Breast epithelium (tissue), 4 donors: Measurements from ENCODE around the gene BMPER. TPM values are rescaled to one million over a fixed set of nuclear protein-coding genes. Genes with fewer than 3 reads are reported as not detected.

Experiments
- DNase-seq, 2 donors: peaks; one replicate each; pipeline ENCODE4 v3.0.0-alpha.2; 2019; ENCODE audit warnings: low spot score in 2 of 2
- H3K27ac ChIP-seq, 2 donors: fragments of 200-600 bp; sonication (generic) in 1 of 2; one replicate each; pipeline ENCODE4 v1.5.1; 2016 to 2019; ENCODE audit warnings: mild to moderate bottlenecking in 1 of 2
- H3K27me3 ChIP-seq, 2 donors: fragments of 200-600 bp; sonication (generic) in 1 of 2; one replicate each; pipeline versions ENCODE4 v1.5.1 to v1.6.0; 2017 to 2019; ENCODE audit warnings: control low read depth in 1 of 2, mild to moderate bottlenecking in 1 of 2
- H3K36me3 ChIP-seq: fragments of 200-600 bp; one replicate; pipeline ENCODE4 v1.5.1; 2019
- H3K4me1 ChIP-seq, 2 donors: fragments of 200-600 bp; sonication (generic); one replicate each; pipeline ENCODE4 v1.5.1; 2016 to 2019; ENCODE audit warnings: control low read depth in 1 of 2
- H3K4me3 ChIP-seq, 3 donors: fragments of 200-600 bp; sonication (generic); 1 replicate in 2 of 3; 2 replicates in 1 of 3; pipeline ENCODE4 v1.5.1; 2016 to 2019; ENCODE audit warnings: mild to moderate bottlenecking in 3 of 3, moderate library complexity in 2 of 3
- H3K9me3 ChIP-seq, 2 donors: fragments of 200-600 bp; sonication (generic) in 1 of 2; one replicate each; pipeline ENCODE4 v1.5.1; 2016 to 2019; ENCODE audit warnings: control low read depth in 1 of 2
- POLR2A ChIP-seq: fragments of 450-650 bp; IDR thresholded peaks from one replicate; pipeline ENCODE4 v1.6.1; 2016; ENCODE audit warnings: antibody characterized with exemption, mild to moderate bottlenecking, moderate library complexity
- POLR2AphosphoS5 ChIP-seq, 3 donors: sonication (generic); formaldehyde crosslinking; IDR thresholded peaks; one replicate each; pipeline ENCODE4 v1.6.1; 2017; ENCODE audit warnings: antibody characterized with exemption in 3 of 3
- intact Hi-C: fragments of 100-400 bp; cut with DNase I; formaldehyde crosslinking; loops from one replicate; pipeline ENCODE4 v1.15.1; 2023; ENCODE audit warnings: low total_unique reads
- total RNA-seq, 3 donors: library from RNA; depleted of rRNA; stranded (reverse); fragments of >200 nt; gene quantifications; one replicate each; pipeline ENCODE4 v1.1.0, GENCODE V29; 2016
- TF ChIP-seq, protein P1 (sequence below), 3 donors: fragments of 450-650 bp; IDR thresholded peaks; one replicate each; pipeline ENCODE4 v1.5.1; 2016 to 2017; ENCODE audit warnings: antibody characterized with exemption in 3 of 3, mild to moderate bottlenecking in 3 of 3, moderate library complexity in 3 of 3

The BMPER gene
- total RNA-seq, 3 donors from 2014 or later, result 1.6 to 6.9 (median 2.0) TPM

DNA sequence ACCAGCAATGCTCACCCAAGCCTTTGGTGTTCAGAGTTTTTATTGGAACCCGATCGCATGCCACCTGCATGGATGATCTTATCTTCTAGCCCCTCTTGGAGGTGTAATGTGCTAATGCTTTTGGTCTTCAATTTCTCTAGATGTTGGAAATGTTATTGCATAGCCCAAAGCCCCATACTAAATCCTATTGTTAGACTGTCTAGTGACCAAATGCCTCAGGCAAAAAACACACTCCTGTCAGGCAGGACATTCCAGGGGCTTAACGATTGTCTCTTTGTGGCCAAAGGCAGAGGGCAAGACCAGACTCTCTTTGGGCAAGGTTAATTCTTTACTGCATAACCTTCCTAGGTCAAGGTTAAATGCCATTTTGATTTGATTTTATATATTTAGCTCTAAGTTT, 187.9 kb downstream of the BMPER start:
- H3K4me3 ChIP-seq, result no peak overlapping the region
- DNase-seq, result no peak
- H3K36me3 ChIP-seq, result no peaks in the 10 kb centered on the region
- H3K4me1 ChIP-seq, result no peaks in the 10 kb centered on the region
- no peaks in the 10 kb centered on the region for H3K27me3 ChIP-seq
- intact Hi-C loops, result no loop called here
- no peak overlapping the region for H3K27ac ChIP-seq
- H3K9me3 ChIP-seq, result no peaks in the 10 kb centered on the region
- TF ChIP-seq, protein P1, sequence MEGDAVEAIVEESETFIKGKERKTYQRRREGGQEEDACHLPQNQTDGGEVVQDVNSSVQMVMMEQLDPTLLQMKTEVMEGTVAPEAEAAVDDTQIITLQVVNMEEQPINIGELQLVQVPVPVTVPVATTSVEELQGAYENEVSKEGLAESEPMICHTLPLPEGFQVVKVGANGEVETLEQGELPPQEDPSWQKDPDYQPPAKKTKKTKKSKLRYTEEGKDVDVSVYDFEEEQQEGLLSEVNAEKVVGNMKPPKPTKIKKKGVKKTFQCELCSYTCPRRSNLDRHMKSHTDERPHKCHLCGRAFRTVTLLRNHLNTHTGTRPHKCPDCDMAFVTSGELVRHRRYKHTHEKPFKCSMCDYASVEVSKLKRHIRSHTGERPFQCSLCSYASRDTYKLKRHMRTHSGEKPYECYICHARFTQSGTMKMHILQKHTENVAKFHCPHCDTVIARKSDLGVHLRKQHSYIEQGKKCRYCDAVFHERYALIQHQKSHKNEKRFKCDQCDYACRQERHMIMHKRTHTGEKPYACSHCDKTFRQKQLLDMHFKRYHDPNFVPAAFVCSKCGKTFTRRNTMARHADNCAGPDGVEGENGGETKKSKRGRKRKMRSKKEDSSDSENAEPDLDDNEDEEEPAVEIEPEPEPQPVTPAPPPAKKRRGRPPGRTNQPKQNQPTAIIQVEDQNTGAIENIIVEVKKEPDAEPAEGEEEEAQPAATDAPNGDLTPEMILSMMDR (IDR thresholded peaks at IDR 0.05), result no peak
- TF ChIP-seq POLR2AphosphoS5 (IDR thresholded peaks at IDR 0.05) (no peak), POLR2A (no peak)

DNA sequence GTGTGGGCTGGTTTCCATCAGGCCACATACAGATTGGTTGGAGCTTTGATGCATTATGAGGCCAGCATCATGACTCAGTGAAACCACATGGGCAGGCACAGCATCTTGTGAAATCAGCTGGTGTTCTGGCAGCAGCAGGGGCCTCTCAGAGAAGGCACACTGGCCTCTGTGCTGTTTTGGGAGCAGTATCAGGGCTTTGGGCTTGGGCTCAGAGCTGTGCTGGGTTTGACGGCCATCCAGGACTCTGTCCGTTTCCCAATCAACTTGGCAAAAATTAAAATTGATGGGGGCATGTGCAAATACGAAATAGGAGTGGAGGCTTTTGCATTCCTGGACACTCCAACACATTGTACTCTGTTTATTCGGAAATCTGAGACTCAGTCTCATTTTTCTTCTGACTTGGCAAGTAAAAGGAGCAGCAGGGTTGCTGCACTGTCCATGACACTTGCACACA, 190.9 kb downstream of the BMPER start:
- peak in 1 of 2 donors; percentile 21 for DNase-seq
- TF ChIP-seq POLR2AphosphoS5 (IDR thresholded peaks at IDR 0.05) (peak in 2 of 3 donors; percentile 66 to 84), POLR2A (no peak)
- intact Hi-C loops, result no loop called here
- Histone ChIP-seq H3K9me3 (no peaks in the 10 kb centered on the region), H3K27ac (peak overlapping the region; percentile 8 to 11), H3K4me1 (no peaks in the 10 kb centered on the region), H3K4me3 (no peak overlapping the region), H3K36me3 (no peaks in the 10 kb centered on the region), H3K27me3 (no peaks in the 10 kb centered on the region)

DNA sequence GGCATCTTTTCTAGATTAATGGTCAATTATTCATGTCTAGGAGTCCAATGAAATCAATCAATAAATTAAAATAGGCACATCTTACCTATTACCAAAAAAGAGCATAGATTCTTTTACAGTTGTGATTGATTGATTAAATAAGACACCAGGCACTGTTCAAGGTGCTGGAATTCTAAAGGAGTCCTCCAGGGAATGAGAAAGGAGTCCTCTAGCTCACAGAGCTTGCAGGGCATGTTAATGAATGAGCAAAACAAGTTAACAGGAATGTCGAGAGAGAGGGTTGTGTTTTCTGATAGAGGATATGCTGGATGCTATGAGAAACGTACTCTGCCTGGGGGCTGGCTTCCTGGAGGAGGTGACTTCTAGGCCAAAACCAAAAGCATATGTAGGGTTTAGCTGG, 191.4 kb downstream of the BMPER start:
- no peak for TF ChIP-seq POLR2A
- no peak for TF ChIP-seq POLR2AphosphoS5 (IDR thresholded peaks at IDR 0.05)
- TF ChIP-seq, protein P1 (IDR thresholded peaks at IDR 0.05), result no peak
- H3K27me3 ChIP-seq, result no peaks in the 10 kb centered on the region
- no peaks in the 10 kb centered on the region for H3K4me1 ChIP-seq
- no peak overlapping the region for H3K27ac ChIP-seq
- no peak overlapping the region for H3K4me3 ChIP-seq
- intact Hi-C loops, result no loop called here
- H3K9me3 ChIP-seq, result no peaks in the 10 kb centered on the region
- H3K36me3 ChIP-seq, result no peaks in the 10 kb centered on the region
- DNase-seq, result no peak

DNA sequence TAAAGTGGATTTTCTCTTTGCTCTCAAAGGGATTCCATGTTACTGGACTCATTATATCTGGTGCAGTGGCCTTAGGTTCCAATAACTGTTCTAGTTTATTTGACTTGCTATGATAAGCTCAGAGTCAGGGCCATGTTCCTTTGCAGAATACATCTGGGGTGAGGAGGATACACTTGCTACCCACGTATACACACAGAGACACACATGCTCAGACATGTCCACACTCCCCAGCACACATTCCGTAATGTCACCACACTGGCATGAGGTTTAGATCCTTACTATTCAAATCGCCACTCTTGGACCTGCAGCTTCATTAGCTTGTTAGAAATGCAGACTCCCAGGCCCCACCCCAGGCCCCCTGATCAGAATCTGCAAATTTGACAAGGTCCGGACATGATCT, 195.3 kb downstream of the BMPER start:
- no peaks in the 10 kb centered on the region for H3K4me1 ChIP-seq
- TF ChIP-seq POLR2AphosphoS5 (IDR thresholded peaks at IDR 0.05), result no peak
- TF ChIP-seq, protein P1 (IDR thresholded peaks at IDR 0.05), result no peak
- no peak for TF ChIP-seq POLR2A
- DNase-seq, result no peak
- no peaks in the 10 kb centered on the region for H3K27me3 ChIP-seq
- intact Hi-C loops, result no loop called here
- H3K9me3 ChIP-seq, result no peaks in the 10 kb centered on the region
- no peak overlapping the region for H3K27ac ChIP-seq
- H3K4me3 ChIP-seq, result no peak overlapping the region
- H3K36me3 ChIP-seq, result no peaks in the 10 kb centered on the region

DNA sequence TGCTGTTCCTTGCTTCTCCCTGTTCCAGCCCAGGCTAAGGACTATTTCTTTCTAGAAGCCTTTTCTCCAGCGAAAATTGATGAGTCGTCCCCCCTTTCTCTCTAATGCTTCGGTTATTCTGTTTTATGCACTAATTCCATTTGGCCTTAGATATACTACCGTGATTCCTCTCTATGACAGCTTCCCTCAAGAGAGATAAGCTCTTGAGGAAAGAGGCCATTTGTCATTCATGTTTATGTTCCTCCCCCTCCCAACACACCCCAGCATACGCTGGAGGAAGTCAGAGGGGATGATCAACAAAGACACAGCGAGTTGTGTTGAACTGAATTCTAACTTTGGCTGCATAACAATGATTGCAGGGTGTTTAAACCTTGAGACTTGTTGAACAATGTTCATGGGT, 198.8 kb downstream of the BMPER start:
- Histone ChIP-seq H3K27ac (no peak overlapping the region), H3K9me3 (no peaks in the 10 kb centered on the region), H3K4me3 (no peak overlapping the region), H3K36me3 (no peaks in the 10 kb centered on the region), H3K27me3 (no peaks in the 10 kb centered on the region), H3K4me1 (no peaks in the 10 kb centered on the region)
- no peak for DNase-seq
- TF ChIP-seq POLR2AphosphoS5 (IDR thresholded peaks at IDR 0.05) (no peak), POLR2A (no peak)
- TF ChIP-seq, protein P1 (IDR thresholded peaks at IDR 0.05), result no peak
- intact Hi-C loops, result no loop called here

DNA sequence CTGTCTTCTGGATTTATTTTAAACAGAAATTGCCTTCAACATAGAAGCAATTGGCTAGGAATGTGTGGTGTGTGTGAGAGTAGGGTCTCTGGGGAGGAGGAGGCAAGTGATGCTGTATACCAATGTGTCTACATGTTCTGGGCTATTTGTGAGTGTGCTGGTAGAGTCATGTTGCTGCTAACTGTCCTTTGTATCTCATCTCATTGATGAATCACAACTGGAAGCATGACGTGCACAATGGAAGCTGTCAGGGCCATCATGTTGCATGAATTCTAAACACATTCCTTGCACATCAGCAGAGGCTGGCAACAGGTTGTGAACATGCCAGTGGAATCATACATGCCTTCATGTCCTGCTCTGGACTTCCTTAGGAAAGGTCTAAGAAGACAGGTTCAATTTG, 199.7 kb downstream of the BMPER start:
- no peaks in the 10 kb centered on the region for H3K4me1 ChIP-seq
- no peaks in the 10 kb centered on the region for H3K27me3 ChIP-seq
- TF ChIP-seq, protein P1 (IDR thresholded peaks at IDR 0.05), result no peak
- TF ChIP-seq POLR2A, result no peak
- no peak for TF ChIP-seq POLR2AphosphoS5 (IDR thresholded peaks at IDR 0.05)
- intact Hi-C loops, result no loop called here
- no peaks in the 10 kb centered on the region for H3K36me3 ChIP-seq
- H3K4me3 ChIP-seq, result no peak overlapping the region
- no peak for DNase-seq
- H3K27ac ChIP-seq, result no peak overlapping the region
- no peaks in the 10 kb centered on the region for H3K9me3 ChIP-seq
